NCI-H1417 (cell line): Measurements from ENCODE around the gene SCGB1A1.
"Not testable (repeated sequence)": the region's sequence is repeated elsewhere in the genome, so short reads cannot be mapped to it uniquely, and the experiment has no call there.

Experiments
- DNase-seq, 3 experiments: peaks; one replicate each; lab custom pipeline; 2025; lab: John Stamatoyannopoulos, UW

The SCGB1A1 gene, protein sequence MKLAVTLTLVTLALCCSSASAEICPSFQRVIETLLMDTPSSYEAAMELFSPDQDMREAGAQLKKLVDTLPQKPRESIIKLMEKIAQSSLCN

DNA sequence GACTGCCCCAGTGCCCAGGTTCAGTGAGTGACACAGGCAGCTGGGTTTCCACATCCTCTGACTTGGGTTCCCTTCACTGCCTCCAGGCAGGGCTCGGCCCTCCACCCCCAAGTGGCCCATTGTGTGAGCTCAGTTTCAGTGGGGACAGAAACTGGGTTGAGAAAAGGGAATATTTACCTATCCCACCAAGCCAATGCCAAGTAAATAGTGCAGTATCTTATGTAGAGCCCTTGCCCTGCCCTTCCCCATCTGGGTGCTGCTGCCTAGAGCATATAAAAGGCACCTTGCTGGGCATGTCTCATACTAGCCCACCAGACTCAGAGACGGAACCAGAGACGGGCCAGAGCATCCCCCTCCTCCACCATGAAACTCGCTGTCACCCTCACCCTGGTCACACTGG, at the start of gene SCGB1A1:
TSS of gene SCGB1A1 (plus strand) at position 301 of the 400 bp plus-strand sequence. CDS start at position 364, 63 bp downstream.
- DNase-seq, result no peak

DNA sequence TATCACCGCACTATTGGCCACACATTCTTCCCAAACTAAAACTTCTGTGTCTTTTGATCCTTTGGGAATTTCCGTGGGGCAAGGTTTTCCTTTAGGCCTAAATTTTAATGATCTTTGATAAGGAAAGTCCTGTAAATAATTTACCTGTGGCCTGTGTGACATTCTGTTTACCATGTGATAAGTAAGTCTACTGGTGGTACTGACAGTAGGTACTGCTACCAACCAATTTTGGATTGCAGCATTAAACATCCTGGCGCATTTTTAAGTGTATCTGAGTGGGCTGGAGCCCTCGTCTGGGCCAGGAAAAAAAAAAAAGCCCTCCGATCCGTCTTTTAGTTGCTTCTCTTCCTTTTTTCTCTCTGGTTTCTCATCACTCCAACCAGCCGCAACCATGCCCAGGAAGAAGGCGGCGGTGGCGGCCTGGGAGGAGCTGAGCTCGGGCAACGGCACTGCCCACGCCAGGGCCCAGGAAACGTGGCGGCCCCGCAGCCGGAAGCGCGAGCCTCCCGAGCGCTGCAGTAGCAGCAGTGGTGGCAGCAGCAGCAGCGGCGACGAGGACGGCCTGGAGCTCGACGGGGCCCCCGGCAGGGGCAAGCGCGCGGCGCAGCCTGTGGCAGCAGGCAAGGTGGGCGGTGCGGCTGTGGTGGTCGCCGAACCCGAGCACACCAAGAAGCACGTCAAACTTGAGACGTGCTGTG, 47.9 kb upstream of the SCGB1A1 start:
- no peak for DNase-seq

DNA sequence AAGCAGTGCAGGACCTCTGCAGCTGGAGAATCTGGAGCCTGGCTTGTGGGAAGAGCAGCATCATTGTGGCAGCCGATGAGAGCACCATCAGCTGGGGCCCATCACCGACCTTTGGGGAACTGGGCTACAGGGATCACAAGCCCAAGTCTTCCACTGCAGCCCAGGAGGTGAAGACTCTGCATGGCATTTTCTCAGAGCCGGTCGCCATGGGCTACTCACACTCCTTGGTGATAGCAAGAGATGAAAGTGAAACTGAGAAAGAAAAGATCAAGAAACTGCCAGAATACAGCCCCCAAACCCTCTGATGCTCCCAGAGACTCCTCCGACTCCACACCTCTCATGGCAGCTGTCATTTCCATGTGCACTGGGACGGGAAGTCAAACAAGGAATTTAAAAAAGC, 46.0 kb upstream of the SCGB1A1 start:
- DNase-seq, result no peak

DNA sequence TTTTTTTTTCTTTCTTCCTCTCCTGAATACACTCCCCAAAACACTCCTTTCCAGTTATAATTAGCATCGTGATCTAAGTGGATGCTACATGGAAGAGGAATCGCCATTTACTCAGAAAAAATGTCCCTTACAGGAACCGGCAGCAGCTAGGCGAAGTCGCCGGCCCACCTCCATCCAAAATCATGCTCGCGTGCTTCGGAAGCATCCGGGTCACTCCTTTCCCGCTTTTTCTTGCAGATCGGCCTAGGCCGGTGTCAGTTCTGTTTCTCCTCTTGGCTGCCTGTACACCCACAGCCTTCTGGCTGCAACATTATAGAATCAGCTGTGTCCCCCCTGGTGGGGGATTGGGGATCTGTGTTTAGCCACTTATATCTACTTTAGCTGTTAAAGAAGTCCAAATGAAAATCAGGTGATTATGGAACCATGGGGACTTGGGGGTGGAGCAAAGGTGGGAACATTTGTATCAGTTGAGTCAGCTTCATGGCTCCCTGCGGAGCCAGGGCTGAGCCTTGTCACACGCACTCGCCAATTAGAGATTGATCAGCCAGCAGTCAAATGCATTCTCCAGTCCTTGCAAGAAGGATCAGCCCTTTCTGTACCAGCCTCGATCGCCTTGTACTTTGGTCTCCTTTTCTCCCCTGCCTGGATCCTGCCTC, 45.2 kb upstream of the SCGB1A1 start:
- DNase-seq, result peak in 2 of 3 experiments; percentile 13 to 19

DNA sequence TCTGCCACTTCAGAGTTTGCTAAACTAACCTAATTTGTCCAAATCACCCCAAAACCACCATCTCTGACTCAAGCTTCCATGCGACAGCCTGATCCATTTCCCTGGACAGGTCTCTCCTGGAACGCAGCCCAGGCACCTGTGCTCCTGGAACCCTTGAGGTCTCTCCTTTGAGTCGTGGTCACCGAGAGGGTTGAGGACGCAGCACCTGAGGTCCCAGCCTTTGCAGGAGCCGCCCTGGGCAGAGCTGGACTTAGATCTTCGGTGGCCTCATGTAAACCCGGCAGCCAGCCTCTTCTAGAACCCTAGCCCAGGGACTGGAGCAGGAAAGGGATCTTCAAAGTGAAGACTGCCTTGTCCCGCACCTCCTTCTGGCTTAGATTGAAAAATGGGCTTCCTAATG, 44.0 kb upstream of the SCGB1A1 start:
- DNase-seq, result no peak

DNA sequence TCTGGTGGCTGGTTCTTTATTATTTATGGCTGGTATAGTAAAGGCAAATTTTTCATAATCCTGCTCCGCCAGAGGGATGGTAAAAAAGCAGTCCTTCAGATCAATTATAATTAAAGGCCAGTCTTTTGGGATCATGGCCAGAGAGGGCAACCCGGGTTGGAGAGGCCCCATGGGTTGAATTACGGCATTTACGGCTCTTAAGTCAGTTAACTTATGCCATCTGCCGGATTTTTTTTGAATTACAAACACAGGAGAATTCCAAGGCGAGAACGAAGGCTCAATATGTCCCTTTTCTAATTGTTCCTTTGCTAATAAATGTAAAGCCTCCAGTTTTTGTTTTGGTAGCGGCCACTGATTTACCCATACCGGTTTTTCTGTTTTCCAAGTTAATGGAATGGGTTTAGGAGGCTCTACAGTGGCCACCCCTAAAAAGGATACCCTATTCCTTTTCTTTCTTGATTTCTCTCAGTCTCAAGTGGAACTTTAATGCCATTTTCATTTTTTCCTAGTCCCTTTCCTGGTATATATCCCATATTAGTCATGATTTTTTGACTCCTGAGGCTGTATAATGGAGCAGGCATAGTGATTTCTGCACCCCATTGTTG, 40.3 kb upstream of the SCGB1A1 start:
- DNase-seq, result peak; percentile 41 to 80 (median 45)

DNA sequence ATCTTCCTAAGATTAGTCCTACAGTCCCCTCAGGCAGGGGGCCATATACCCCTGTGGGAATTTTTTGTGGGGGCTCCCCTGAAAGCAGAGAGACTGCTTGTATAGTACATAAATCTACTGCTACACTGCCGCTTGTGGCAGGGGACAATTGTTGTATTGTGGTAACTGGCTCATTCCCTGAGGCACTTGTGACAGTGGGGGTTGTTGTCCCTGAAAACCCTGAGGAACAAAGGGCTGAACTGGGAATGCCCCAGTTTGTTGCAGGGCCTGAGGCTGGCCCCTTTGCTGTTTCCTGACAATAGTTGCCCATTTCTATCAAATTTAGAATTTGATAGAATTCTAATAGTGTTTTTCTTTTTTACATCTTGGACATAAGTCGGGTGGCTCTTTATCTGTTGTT, 39.2 kb upstream of the SCGB1A1 start:
- peak in 1 of 3 experiments; percentile 40 for DNase-seq

DNA sequence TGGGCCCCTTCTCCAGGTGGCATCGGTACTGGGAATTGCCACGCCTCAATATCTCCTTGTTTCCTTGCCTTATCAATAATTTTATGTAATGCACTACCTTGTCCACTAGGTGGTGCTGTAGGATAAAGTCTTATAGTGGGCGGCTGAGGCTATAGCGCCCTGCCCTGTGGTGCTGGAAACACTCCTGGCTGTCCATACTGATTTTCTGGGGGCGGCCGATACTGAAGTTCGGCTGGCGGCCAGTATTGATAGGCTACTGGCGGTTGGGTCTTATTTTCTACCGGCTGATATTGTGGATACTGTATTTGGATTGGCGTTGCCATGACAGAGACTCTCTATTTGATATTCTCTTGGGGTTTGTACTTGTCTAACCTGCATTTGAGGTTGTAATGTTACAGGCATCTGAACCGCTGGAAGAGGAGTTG, 38.0 kb upstream of the SCGB1A1 start:
- DNase-seq, result peak; percentile 67 to 90 (median 69)

DNA sequence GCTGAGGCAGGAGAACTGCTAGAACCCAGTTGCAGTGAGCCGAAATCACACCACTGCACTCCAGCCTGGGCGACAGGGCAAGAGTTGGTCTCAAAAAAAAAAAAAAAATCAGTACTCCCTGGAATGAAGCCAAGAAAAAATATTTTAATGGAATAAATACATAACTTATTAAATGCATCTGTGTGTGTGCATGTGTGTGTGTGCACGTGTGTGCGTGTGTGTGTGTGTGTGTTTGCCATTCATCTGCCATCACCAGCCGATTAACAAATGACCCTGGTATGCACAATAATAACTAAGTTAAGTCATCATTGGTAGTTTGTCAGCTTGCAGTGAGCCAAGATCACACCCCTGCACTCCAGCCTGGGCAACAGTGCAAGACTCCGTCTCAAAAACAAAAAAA, 35.0 kb upstream of the SCGB1A1 start:
- DNase-seq, result peak in 1 of 3 experiments; percentile 28

DNA sequence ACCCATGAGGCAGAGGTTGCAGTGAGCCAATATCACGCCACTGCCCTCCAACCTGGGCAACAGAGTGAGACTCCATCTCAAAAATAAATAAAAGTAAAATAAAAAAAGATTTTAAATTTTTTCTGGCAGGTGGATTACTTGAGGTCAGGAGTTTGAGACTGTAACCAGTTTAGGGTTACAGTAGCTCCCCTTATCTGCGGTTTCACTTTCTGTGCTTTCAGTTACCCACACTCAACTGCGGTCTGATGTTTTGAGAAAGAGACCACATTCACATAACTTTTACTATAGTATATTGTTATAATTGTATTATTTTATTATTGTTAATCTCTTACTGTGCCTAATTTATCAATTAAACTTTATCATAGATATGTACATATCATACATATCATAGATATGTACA, 32.8 kb upstream of the SCGB1A1 start:
- DNase-seq, result not testable (repeated sequence)

DNA sequence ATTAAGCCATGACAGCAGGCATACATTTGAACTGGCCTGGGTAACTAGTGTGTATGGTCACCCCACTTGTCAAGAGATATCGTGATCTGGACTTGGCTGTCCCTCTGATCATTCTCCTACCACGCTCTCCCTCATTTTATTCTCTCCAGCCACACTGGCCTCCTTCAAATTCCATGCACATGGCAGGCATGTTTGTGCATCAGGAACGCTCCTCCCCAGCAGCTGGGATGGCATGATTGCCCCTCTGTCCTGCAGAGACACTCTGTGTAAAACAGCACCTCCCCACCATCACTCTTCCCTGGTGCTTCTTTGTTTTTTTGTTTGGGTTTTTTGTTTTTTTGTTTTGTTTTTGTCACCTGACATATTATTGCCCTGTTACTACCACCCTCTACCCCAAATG, 31.5 kb upstream of the SCGB1A1 start:
- DNase-seq, result no peak

DNA sequence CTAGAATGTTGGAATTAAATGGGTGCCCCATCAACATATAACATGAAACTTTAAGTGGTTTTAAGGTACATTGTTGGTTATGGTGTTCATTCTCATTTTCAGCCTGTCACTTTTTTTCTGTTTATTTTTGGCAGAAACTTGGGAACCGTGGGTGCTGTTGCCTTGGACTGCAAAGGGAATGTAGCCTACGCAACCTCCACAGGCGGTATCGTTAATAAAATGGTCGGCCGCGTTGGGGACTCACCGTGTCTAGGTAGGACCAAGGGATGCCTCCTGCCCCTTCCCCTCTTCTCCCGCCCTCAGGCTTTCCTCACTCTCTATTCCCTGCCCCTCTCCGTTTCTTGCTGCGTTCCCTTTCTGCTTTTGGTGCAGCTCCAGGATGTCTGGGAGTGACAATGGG, 29.8 kb upstream of the SCGB1A1 start:
- DNase-seq, result no peak

DNA sequence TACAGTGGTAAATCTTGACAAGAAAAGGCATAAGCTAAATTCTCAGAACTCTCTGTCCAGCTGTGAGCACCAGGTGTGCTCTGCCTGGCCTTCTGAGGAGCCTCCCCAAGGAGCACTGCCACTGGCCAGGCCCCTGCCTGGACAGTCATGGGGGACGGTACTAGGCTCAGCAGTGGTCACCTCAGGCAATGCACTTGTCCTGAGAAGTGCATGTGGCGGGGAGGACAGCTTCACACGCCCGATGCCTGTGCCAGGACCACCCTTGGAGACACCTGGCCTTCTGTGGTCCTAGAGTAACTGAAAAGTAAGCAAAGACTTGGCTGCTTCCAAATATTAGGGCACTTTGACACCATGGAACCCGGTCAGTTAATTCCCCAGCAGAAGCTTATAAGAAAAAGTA, 28.6 kb upstream of the SCGB1A1 start:
- DNase-seq, result no peak

DNA sequence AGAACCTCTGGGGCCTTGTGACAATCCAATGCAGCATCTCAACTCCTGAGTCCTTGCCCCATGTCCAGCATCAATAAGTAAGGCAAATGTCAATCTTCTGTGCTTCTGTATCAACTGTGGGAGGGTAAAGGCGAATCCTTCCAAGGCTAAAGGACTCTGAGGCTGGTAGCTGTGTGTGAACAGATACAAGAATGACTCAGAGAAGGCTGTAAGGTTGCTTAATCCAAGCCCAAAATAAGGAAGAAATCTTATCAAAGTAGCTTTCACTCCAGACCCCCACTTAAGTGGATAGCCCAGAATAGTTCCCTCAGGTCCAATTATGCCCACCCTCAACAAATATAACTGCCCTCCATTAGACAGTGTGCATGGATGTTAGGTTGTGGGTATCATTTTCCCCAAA, 28.1 kb upstream of the SCGB1A1 start:
- DNase-seq, result no peak

DNA sequence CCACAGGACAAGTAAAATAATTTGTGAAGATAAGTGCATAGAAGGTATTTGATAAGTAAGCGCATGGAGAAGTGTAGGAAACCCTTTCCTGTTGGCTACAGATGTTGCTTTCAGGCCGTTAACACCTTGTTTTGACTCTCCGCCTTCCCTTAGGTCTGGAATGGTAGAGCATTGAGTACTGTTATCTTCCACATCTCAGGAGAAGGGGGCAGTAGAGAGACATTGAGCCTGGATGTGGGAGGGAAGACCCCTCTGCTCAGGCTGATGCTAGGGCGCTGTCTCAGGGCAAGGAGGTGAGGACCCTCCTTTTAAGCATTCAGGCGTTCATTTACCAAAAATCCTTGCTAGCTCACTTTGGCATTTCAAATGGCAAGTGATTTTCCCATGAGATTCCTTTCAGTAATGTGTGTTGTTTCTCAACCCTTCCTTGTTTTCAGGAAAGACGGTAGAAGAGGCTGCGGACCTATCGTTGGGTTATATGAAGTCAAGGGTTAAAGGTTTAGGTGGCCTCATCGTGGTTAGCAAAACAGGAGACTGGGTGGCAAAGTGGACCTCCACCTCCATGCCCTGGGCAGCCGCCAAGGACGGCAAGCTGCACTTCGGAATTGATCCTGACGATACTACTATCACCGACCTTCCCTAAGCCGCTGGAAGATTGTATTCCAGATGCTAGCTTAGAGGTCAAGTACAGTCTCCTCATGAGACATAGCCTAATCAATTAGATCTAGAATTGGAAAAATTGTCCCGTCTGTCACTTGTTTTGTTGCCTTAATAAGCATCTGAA, 27.0 kb upstream of the SCGB1A1 start:
- DNase-seq, result no peak

DNA sequence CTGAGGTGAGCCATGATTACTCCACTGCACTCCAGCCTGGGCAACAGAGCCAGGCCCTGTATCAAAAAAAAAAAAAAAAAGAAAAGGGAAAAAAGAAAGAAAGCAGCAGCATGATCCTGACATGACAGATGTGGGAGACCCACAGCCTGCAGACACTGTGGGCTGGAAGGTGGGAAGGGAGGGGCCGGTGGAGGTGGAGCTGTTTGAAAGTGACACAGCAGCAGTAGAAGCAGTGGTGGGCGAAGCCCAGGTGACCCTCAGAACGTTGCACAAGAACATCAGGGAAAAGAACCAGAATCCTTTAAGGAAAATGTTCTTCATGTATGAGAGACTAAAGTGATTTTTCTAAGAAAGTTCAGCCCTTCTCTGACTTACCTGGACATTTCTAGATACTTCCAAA, 26.3 kb upstream of the SCGB1A1 start:
- DNase-seq, result no peak

DNA sequence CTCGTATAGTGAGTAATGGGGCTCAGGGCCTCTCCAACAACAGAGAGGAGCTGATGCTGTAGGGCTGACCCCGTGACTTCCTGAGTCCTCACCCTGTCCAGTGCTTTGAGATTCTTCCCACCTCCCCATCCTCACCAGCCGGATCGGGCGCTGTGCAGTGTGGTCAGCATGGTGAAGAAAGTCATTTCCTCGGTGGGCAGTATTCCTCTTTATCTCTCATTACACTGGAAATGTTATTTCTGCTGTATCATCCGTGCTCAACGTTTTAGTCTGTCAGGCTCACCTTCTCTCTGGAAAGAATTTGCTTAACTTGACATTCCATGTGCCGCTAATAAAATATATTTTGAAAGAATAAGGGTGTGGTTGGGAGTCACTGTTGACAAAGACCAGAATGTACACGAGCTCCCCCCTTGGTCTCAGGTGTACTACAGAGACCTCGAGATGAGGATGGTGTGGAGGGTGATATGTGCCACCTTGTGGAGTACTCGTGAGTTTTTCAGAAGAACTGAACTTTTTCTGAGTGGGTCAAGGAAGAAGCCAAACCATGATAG, 25.7 kb upstream of the SCGB1A1 start:
- DNase-seq, result peak in 2 of 3 experiments; percentile 17 to 60

DNA sequence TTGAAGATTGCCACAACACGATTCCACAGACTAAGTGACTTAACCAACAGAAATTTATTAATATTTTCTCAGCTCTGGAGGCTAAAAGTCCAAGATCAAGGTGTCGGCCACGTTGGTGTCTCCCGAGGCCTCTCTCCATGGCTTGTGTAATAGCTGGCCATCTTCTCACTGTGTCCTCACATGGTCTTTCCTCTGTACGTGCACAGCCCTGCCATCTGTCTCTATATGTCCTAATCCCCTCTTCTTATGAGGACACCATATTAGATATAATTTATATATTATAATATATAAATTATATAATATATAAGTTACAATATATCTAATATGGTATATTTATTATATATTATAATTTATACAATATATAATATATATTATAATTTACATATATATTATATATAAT, 25.1 kb upstream of the SCGB1A1 start:
- DNase-seq, result peak in 1 of 3 experiments; percentile 51

DNA sequence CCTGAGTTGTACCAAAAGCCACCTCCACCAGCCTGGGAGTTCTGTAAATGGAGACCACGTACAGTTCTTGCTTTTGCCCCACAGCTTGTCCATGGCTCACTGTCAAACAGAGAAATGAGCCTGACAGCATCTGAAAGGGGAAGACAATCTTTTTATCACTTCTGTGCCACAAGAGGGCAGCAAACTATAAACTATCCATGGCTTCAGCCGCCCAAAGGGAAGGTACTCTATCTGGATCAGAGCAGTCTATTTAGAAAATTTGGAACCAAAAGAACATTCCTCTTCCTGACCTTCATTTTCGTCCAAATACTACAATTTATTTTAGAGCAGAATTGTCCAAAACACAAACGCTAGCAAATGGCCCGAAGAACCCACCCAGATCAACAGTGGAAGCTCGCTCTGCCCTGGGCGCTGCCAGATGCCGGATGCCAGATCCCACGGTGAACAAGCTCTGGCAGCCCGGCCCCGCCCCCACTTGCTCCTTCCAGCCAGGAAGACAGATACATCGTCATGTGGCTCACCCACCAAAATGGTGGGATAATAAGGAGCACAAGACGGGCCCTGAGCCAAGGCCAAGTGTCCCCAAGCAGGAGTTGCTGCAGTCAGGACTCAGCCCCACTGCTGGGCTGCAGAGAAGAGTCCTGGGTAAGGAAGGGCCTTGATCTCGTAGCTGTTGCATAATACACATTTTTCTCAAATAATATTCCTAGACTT, 23.9 kb upstream of the SCGB1A1 start:
- peak; percentile 62 to 88 (median 73) for DNase-seq

DNA sequence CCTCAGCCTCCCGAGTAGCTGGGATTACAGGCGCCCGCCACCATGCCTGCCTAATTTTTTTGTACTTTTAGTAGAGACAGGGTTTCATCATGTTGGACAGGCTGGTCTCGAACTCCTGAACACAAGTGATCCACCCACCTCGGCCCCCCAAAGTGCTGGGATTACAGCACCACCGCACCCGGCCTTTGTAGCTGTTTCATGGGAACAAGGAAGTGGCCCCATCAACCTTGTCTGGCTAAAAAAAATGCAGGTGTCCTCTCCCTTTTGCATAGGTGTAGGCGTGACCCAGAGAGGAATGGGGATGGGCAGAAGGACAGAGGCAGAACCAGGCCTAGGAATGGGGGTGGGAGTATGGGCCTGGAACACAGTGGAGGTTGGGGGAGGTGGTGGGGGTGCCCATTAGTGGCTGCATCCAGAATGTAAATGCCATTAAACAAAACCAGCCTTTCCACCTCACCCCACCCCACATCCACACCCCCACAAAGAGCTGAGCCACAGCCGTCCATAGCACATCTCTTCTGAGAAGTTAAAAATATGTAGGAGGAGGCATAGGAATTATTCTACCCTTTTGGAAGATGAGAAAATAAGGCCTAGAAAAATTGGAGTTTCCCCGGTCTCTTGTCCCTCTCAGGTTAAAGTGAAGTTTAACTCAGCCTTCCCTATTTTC, 22.8 kb upstream of the SCGB1A1 start:
- DNase-seq, result no peak
